HEK293 (cell line): ENCODE data around the gene TPGS1.

ENCODE experiments used
- GLIS1 ChIP-seq: fragments of 450-650 bp; formaldehyde crosslinking; IDR thresholded peaks from 2 replicates; pipeline ENCODE4 v1.5.1; 2016; ENCODE audit warnings: missing biosample characterization, missing genetic modification characterization
- GLIS2 ChIP-seq: fragments of 450-650 bp; formaldehyde crosslinking; IDR thresholded peaks from 2 replicates; pipeline ENCODE4 v1.5.1; 2016; ENCODE audit warnings: missing biosample characterization, missing genetic modification characterization
- KLF1 ChIP-seq: fragments of 450-650 bp; formaldehyde crosslinking; IDR thresholded peaks from 2 replicates; pipeline ENCODE4 v1.5.1; 2016; ENCODE audit warnings: missing biosample characterization, missing genetic modification characterization
- KLF10 ChIP-seq: fragments of 450-650 bp; IDR thresholded peaks from 2 replicates; pipeline ENCODE4 v1.5.1; 2018; ENCODE audit warnings: missing biosample characterization, mild to moderate bottlenecking, missing genetic modification characterization
- SCRT1 ChIP-seq: fragments of 450-650 bp; formaldehyde crosslinking; IDR thresholded peaks from 2 replicates; pipeline ENCODE4 v1.5.1; 2016; ENCODE audit warnings: missing biosample characterization, missing genetic modification characterization, borderline replicate concordance
- SCRT2 ChIP-seq: fragments of 450-650 bp; formaldehyde crosslinking; IDR thresholded peaks from 2 replicates; pipeline ENCODE4 v1.5.1; 2016; ENCODE audit warnings: missing biosample characterization, missing genetic modification characterization
- SP3 ChIP-seq: fragments of 450-650 bp; formaldehyde crosslinking; IDR thresholded peaks from 2 replicates; pipeline ENCODE4 v1.5.1; 2016; ENCODE audit warnings: missing biosample characterization, missing genetic modification characterization
- ZBTB20 ChIP-seq: fragments of 450-650 bp; formaldehyde crosslinking; IDR thresholded peaks from 2 replicates; pipeline ENCODE4 v1.5.1; 2016; ENCODE audit warnings: missing biosample characterization, missing genetic modification characterization
- ZBTB8A ChIP-seq: fragments of 450-650 bp; formaldehyde crosslinking; IDR thresholded peaks from 2 replicates; pipeline ENCODE4 v1.5.1; 2016; ENCODE audit warnings: missing biosample characterization, missing genetic modification characterization
- ZNF114 ChIP-seq: fragments of 450-650 bp; formaldehyde crosslinking; IDR thresholded peaks from 2 replicates; pipeline ENCODE4 v1.5.0; 2017; ENCODE audit warnings: missing biosample characterization, missing genetic modification characterization
- ZNF2 ChIP-seq: fragments of 450-650 bp; formaldehyde crosslinking; IDR thresholded peaks from 2 replicates; pipeline ENCODE4 v1.5.1; 2016; ENCODE audit warnings: missing biosample characterization, missing genetic modification characterization
- ZNF266 ChIP-seq: fragments of 450-650 bp; formaldehyde crosslinking; IDR thresholded peaks from 2 replicates; pipeline ENCODE4 v1.5.1; 2016; ENCODE audit warnings: missing biosample characterization, missing genetic modification characterization, low read depth
- ZNF335 ChIP-seq: fragments of 450-650 bp; formaldehyde crosslinking; conservative IDR thresholded peaks from 2 replicates; pipeline ENCODE4 v1.5.1; 2016; ENCODE audit warnings: missing biosample characterization, missing genetic modification characterization
- ZNF510 ChIP-seq: fragments of 450-650 bp; formaldehyde crosslinking; IDR thresholded peaks from 2 replicates; pipeline ENCODE4 v1.5.1; 2018; ENCODE audit warnings: mild to moderate bottlenecking, missing genetic modification characterization, missing biosample characterization; ENCODE audit not compliant: insufficient replicate concordance
- ZNF521 ChIP-seq: fragments of 450-650 bp; formaldehyde crosslinking; IDR thresholded peaks from 2 replicates; pipeline ENCODE4 v1.5.1; 2017; ENCODE audit warnings: missing biosample characterization, mild to moderate bottlenecking, missing genetic modification characterization
- ZNF530 ChIP-seq: fragments of 450-650 bp; formaldehyde crosslinking; IDR thresholded peaks from 2 replicates; pipeline ENCODE4 v1.5.1; 2016; ENCODE audit warnings: low read depth, missing biosample characterization, missing genetic modification characterization
- ZNF549 ChIP-seq: fragments of 450-650 bp; IDR thresholded peaks from 2 replicates; pipeline ENCODE4 v1.5.1; 2018; ENCODE audit warnings: missing biosample characterization, missing genetic modification characterization, mild to moderate bottlenecking, inconsistent platforms, moderate library complexity
- ZNF571 ChIP-seq: fragments of 450-650 bp; formaldehyde crosslinking; IDR thresholded peaks from 2 replicates; pipeline ENCODE4 v1.5.0; 2017; ENCODE audit warnings: missing biosample characterization, missing genetic modification characterization
- ZNF664 ChIP-seq: fragments of 450-650 bp; formaldehyde crosslinking; IDR thresholded peaks from 2 replicates; pipeline ENCODE4 v1.5.1; 2016; ENCODE audit warnings: missing biosample characterization, missing genetic modification characterization
- ZSCAN23 ChIP-seq: fragments of 450-650 bp; formaldehyde crosslinking; IDR thresholded peaks from 2 replicates; pipeline ENCODE4 v1.5.1; 2016; ENCODE audit warnings: missing biosample characterization, missing genetic modification characterization
- TF ChIP-seq, protein P1 (sequence below): fragments of 450-650 bp; formaldehyde crosslinking; IDR thresholded peaks from 2 replicates; pipeline ENCODE4 v1.5.1; 2016; ENCODE audit warnings: missing biosample characterization, missing genetic modification characterization
- TF ChIP-seq, protein P2 (sequence below): sonication (generic); formaldehyde crosslinking; IDR thresholded peaks from 2 replicates; pipeline ENCODE4 v1.8.1; 2022; ENCODE audit warnings: mild to moderate bottlenecking, moderate library complexity, missing genetic modification reagents
- TF ChIP-seq, protein P3 (sequence below): fragments of 450-650 bp; formaldehyde crosslinking; IDR thresholded peaks from 2 replicates; pipeline ENCODE4 v1.5.1; 2016; ENCODE audit warnings: missing biosample characterization, missing genetic modification characterization
- TF ChIP-seq, protein P4 (sequence below): fragments of 450-650 bp; formaldehyde crosslinking; IDR thresholded peaks from 2 replicates; pipeline ENCODE4 v1.5.1; 2017; ENCODE audit warnings: missing biosample characterization, missing genetic modification characterization
- TF ChIP-seq, protein P5 (sequence below): fragments of 450-650 bp; formaldehyde crosslinking; IDR thresholded peaks from 2 replicates; pipeline ENCODE4 v1.5.1; 2017; ENCODE audit warnings: missing biosample characterization, missing genetic modification characterization
- TF ChIP-seq, protein P6 (sequence below): fragments of 450-650 bp; formaldehyde crosslinking; IDR thresholded peaks from 2 replicates; pipeline ENCODE4 v1.5.1; 2016; ENCODE audit warnings: missing biosample characterization, missing genetic modification characterization
- TF ChIP-seq, protein P7 (sequence below): fragments of 450-650 bp; formaldehyde crosslinking; IDR thresholded peaks from 2 replicates; pipeline ENCODE4 v1.5.1; 2017; ENCODE audit warnings: missing biosample characterization, missing genetic modification characterization
- TF ChIP-seq, protein P8 (sequence below): fragments of 450-650 bp; formaldehyde crosslinking; IDR thresholded peaks from 2 replicates; pipeline ENCODE4 v1.5.1; 2016; ENCODE audit warnings: missing biosample characterization, missing genetic modification characterization

Gene TPGS1

DNA sequence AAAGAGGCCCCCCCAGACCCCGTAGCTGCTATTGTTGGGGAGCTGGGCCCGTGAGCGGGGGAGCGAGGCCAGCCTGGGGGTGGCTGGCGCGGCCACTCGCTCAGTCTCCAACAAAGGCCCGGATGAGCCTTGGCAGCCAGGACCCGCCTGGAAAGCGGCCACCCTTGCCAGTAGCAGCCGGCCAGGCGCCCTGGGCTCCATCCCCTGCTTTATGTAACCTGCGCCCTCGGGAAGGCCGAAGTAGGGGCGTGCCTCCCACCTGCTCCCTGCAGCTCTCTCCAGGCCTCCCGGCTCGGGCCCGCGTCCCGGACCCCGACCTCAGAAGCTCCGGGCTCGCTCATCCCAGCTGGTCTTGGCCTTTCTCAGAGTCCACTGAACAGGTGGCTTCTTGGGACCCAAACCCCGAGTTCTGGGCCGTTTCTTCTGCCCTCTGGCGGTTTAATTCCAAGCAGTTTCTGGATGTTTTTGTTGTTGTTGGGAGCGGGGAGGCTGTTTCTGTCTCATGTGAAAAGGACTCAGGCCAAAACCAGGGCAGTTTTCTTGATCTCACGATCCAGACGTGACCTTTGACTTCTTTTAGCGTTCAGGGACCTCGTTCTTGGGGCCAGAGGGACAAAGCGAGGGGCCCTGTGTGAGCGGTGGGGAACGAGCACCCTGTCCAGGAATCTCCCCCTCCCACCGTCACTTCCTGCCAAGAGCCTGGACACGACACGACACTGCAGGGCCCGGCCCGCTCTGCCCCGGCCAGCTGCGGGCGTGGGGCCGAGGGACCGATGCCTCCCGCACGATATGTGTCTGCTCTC, 25.5 kb downstream of the TPGS1 start (continued):
- TF ChIP-seq, protein P1, sequence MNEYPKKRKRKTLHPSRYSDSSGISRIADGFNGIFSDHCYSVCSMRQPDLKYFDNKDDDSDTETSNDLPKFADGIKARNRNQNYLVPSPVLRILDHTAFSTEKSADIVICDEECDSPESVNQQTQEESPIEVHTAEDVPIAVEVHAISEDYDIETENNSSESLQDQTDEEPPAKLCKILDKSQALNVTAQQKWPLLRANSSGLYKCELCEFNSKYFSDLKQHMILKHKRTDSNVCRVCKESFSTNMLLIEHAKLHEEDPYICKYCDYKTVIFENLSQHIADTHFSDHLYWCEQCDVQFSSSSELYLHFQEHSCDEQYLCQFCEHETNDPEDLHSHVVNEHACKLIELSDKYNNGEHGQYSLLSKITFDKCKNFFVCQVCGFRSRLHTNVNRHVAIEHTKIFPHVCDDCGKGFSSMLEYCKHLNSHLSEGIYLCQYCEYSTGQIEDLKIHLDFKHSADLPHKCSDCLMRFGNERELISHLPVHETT (tag by site-specific recombination), result no peak
- no peak for TF ChIP-seq ZNF266 (tag by site-specific recombination)
- TF ChIP-seq ZNF2, result no peak
- TF ChIP-seq SCRT1 (tag by site-specific recombination), result no peak
- no peak for TF ChIP-seq ZNF571 (tag by site-specific recombination)
- TF ChIP-seq GLIS1 (tag by site-specific recombination), result peak; percentile 32
- TF ChIP-seq ZNF530, result no peak
- TF ChIP-seq, protein P2, sequence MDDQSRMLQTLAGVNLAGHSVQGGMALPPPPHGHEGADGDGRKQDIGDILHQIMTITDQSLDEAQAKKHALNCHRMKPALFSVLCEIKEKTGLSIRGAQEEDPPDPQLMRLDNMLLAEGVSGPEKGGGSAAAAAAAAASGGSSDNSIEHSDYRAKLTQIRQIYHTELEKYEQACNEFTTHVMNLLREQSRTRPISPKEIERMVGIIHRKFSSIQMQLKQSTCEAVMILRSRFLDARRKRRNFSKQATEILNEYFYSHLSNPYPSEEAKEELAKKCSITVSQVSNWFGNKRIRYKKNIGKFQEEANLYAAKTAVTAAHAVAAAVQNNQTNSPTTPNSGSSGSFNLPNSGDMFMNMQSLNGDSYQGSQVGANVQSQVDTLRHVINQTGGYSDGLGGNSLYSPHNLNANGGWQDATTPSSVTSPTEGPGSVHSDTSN (CRISPR knock-in tag), result no peak
- TF ChIP-seq, protein P3, sequence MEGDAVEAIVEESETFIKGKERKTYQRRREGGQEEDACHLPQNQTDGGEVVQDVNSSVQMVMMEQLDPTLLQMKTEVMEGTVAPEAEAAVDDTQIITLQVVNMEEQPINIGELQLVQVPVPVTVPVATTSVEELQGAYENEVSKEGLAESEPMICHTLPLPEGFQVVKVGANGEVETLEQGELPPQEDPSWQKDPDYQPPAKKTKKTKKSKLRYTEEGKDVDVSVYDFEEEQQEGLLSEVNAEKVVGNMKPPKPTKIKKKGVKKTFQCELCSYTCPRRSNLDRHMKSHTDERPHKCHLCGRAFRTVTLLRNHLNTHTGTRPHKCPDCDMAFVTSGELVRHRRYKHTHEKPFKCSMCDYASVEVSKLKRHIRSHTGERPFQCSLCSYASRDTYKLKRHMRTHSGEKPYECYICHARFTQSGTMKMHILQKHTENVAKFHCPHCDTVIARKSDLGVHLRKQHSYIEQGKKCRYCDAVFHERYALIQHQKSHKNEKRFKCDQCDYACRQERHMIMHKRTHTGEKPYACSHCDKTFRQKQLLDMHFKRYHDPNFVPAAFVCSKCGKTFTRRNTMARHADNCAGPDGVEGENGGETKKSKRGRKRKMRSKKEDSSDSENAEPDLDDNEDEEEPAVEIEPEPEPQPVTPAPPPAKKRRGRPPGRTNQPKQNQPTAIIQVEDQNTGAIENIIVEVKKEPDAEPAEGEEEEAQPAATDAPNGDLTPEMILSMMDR (tag by site-specific recombination), result peak; percentile 40
- TF ChIP-seq ZNF549 (tag by site-specific recombination), result no peak
- TF ChIP-seq GLIS2, result peak; percentile 59; the same call in 1 of the 2 replicates
- TF ChIP-seq KLF1, result peak; percentile 10; the same call in 1 of the 2 replicates
- TF ChIP-seq ZNF521 (tag by site-specific recombination), result no peak
- no peak for TF ChIP-seq ZNF510 (tag by site-specific recombination)
- peak; percentile 57 for TF ChIP-seq ZBTB8A
- TF ChIP-seq KLF10 (tag by site-specific recombination), result no peak
- no peak for TF ChIP-seq ZNF114
- TF ChIP-seq, protein P4, sequence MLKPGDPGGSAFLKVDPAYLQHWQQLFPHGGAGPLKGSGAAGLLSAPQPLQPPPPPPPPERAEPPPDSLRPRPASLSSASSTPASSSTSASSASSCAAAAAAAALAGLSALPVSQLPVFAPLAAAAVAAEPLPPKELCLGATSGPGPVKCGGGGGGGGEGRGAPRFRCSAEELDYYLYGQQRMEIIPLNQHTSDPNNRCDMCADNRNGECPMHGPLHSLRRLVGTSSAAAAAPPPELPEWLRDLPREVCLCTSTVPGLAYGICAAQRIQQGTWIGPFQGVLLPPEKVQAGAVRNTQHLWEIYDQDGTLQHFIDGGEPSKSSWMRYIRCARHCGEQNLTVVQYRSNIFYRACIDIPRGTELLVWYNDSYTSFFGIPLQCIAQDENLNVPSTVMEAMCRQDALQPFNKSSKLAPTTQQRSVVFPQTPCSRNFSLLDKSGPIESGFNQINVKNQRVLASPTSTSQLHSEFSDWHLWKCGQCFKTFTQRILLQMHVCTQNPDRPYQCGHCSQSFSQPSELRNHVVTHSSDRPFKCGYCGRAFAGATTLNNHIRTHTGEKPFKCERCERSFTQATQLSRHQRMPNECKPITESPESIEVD (tag by site-specific recombination), result no peak
- peak; percentile 45; the same call in 1 of the 2 replicates for TF ChIP-seq ZBTB20 (tag by site-specific recombination)
- TF ChIP-seq, protein P5, sequence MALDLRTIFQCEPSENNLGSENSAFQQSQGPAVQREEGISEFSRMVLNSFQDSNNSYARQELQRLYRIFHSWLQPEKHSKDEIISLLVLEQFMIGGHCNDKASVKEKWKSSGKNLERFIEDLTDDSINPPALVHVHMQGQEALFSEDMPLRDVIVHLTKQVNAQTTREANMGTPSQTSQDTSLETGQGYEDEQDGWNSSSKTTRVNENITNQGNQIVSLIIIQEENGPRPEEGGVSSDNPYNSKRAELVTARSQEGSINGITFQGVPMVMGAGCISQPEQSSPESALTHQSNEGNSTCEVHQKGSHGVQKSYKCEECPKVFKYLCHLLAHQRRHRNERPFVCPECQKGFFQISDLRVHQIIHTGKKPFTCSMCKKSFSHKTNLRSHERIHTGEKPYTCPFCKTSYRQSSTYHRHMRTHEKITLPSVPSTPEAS (tag by site-specific recombination), result no peak
- TF ChIP-seq, protein P6, sequence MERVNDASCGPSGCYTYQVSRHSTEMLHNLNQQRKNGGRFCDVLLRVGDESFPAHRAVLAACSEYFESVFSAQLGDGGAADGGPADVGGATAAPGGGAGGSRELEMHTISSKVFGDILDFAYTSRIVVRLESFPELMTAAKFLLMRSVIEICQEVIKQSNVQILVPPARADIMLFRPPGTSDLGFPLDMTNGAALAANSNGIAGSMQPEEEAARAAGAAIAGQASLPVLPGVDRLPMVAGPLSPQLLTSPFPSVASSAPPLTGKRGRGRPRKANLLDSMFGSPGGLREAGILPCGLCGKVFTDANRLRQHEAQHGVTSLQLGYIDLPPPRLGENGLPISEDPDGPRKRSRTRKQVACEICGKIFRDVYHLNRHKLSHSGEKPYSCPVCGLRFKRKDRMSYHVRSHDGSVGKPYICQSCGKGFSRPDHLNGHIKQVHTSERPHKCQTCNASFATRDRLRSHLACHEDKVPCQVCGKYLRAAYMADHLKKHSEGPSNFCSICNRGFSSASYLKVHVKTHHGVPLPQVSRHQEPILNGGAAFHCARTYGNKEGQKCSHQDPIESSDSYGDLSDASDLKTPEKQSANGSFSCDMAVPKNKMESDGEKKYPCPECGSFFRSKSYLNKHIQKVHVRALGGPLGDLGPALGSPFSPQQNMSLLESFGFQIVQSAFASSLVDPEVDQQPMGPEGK, result peak; percentile 9
- TF ChIP-seq SCRT2, result peak; percentile 87
- TF ChIP-seq ZSCAN23 (tag by site-specific recombination), result no peak
- TF ChIP-seq ZNF335 (tag by site-specific recombination), result peak; percentile 77
- no peak for TF ChIP-seq ZNF664 (tag by site-specific recombination)
- TF ChIP-seq, protein P7, sequence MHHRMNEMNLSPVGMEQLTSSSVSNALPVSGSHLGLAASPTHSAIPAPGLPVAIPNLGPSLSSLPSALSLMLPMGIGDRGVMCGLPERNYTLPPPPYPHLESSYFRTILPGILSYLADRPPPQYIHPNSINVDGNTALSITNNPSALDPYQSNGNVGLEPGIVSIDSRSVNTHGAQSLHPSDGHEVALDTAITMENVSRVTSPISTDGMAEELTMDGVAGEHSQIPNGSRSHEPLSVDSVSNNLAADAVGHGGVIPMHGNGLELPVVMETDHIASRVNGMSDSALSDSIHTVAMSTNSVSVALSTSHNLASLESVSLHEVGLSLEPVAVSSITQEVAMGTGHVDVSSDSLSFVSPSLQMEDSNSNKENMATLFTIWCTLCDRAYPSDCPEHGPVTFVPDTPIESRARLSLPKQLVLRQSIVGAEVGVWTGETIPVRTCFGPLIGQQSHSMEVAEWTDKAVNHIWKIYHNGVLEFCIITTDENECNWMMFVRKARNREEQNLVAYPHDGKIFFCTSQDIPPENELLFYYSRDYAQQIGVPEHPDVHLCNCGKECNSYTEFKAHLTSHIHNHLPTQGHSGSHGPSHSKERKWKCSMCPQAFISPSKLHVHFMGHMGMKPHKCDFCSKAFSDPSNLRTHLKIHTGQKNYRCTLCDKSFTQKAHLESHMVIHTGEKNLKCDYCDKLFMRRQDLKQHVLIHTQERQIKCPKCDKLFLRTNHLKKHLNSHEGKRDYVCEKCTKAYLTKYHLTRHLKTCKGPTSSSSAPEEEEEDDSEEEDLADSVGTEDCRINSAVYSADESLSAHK (tag by site-specific recombination), result peak; percentile 97
- peak; percentile 5; the same call in 1 of the 2 replicates for TF ChIP-seq SP3 (tag by site-specific recombination)
- TF ChIP-seq, protein P8, sequence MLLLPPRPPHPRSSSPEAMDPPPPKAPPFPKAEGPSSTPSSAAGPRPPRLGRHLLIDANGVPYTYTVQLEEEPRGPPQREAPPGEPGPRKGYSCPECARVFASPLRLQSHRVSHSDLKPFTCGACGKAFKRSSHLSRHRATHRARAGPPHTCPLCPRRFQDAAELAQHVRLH (tag by site-specific recombination), result no peak
